Activated CD4-positive, alpha-beta T cell treated with anti-CD3 and anti-CD28 coated beads, Interleukin-2, amount 10 ng/mL, durations not matched to agents 7 days and 5 days (primary cell): ENCODE results near the gene UTS2. TPM values are rescaled to one million over a fixed set of nuclear protein-coding genes. Genes with fewer than 3 reads are reported as not detected.

ENCODE experiments used
- CTCF ChIA-PET: fragments of 350-600 bp; sonication (Branson Sonifier 250); formaldehyde crosslinking; loops from one replicate; lab custom pipeline; 2021; ENCODE audit warnings: antibody characterized with exemption; lab: Charles Lee
- POLR2A ChIA-PET: fragments of 350-600 bp; sonication (Branson Sonifier 250); formaldehyde crosslinking; loops from one replicate; lab custom pipeline; 2021; ENCODE audit warnings: antibody characterized with exemption; lab: Charles Lee
- DNase-seq: peaks from one replicate; pipeline ENCODE4 v3.0.0-alpha.2; 2020
- H3K27ac Mint-ChIP-seq: one replicate; pipeline ENCODE4 v1.8.0; 2021; ENCODE audit warnings: mild to moderate bottlenecking, moderate library complexity, mixed read lengths
- H3K27me3 Mint-ChIP-seq: one replicate; pipeline ENCODE4 v1.8.0; 2021; ENCODE audit warnings: mixed read lengths
- H3K36me3 Mint-ChIP-seq: one replicate; pipeline ENCODE4 v1.8.0; 2021; ENCODE audit warnings: low read depth, mixed read lengths
- H3K4me1 Mint-ChIP-seq: one replicate; pipeline ENCODE4 v1.8.0; 2021; ENCODE audit warnings: mixed read lengths
- H3K4me3 Mint-ChIP-seq: one replicate; pipeline ENCODE4 v1.8.0; 2021; ENCODE audit warnings: mild to moderate bottlenecking, moderate library complexity, mixed read lengths
- H3K9me3 Mint-ChIP-seq: one replicate; pipeline ENCODE4 v1.8.0; 2021; ENCODE audit warnings: mixed read lengths
- total RNA-seq, 2 experiments: library from RNA; stranded (reverse); gene quantifications; one replicate each; pipeline ENCODE4 v1.2.3, GENCODE V29; 2021

UTS2 gene
- total RNA-seq, 2 experiments from 2014 or later = 0.17 TPM; not detected in 1

GRCh38 chr1:7879228-7879627, 26.4 kb upstream of the UTS2 start:
- Mint-ChIP-seq H3K36me3 (no peaks in the 10 kb centered on the region), H3K4me1 (peaks cover 3% of the 10 kb centered on the region), H3K27me3 (peaks cover 5% of the 10 kb centered on the region), H3K4me3 (no peak overlapping the region), H3K9me3 (peaks cover 17% of the 10 kb centered on the region), H3K27ac (no peak overlapping the region)
- DNase-seq = no peak
- POLR2A ChIA-PET = no interaction called here
- CTCF ChIA-PET = no interaction called here

GRCh38 chr1:7878027-7878426, 25.2 kb upstream of the UTS2 start:
- ChIA-PET POLR2A (interaction anchor here (0.6 kb wide), 1 partner anchor 923 kb away, joined by 3 read pairs; no protein-coding TSS in a partner anchor), CTCF (no interaction called here)
- Mint-ChIP-seq H3K27ac (no peak overlapping the region), H3K36me3 (no peaks in the 10 kb centered on the region), H3K27me3 (peaks cover 5% of the 10 kb centered on the region), H3K4me3 (no peak overlapping the region), H3K9me3 (peaks cover 17% of the 10 kb centered on the region), H3K4me1 (peaks cover 3% of the 10 kb centered on the region)
- DNase-seq = no peak

DNA sequence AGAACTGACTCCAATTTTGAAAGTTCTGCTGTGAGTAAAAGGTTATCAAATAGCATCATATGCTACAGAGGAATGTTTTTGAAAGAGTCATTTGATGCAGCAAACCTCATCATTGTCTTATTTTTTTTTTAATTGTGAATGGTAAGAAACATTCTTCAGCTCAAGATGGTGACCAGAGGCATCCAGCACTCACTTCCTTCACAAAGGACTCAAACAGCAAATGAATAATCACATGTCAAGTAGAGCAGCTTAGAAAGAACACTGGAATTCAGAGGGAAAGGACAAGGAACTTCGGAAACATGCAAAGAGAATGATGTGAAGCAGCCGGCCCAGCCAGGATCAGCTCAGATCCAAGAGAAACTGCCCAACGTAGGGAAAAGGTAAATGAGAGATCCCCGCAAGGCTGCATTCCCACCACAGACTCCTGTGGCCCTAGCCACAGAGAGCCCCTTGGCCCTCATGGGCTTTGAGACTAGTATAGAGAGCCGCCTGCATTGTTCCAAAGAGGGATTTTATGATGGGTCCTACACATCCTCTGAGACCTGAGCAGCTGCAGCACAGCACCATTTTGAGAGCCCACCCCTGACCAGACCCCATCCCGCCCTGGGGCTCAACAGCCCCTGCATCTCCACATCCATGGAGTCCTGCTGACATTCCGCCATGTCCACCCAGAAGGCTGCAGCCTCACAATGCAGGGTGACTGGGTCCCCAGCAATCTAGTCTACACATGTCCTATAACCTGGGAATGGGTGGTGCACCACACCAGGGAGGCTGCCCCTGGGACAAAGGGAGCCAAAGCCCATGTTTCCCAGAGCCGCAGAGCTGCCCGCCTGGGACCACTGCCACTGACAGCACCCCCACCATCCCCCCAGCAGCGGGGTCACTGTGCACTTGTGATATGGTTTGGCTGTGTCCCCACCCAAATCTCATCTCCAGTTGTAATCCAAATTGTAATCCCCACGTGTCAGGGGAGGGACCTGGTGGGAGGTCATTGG, 21.2 kb upstream of the UTS2 start:
- Mint-ChIP-seq H3K27me3 (peaks cover 5% of the 10 kb centered on the region), H3K36me3 (no peaks in the 10 kb centered on the region), H3K9me3 (peaks cover 17% of the 10 kb centered on the region), H3K4me3 (no peak overlapping the region), H3K4me1 (peaks cover 3% of the 10 kb centered on the region), H3K27ac (no peak overlapping the region)
- DNase-seq = no peak
- ChIA-PET CTCF (no interaction called here), POLR2A (no interaction called here)

GRCh38 chr1:7871136-7871535, 18.3 kb upstream of the UTS2 start:
- no peaks in the 10 kb centered on the region for H3K27me3 Mint-ChIP-seq
- H3K4me3 Mint-ChIP-seq = no peak overlapping the region
- no peak for DNase-seq
- CTCF ChIA-PET = no interaction called here
- no peaks in the 10 kb centered on the region for H3K9me3 Mint-ChIP-seq
- no peaks in the 10 kb centered on the region for H3K4me1 Mint-ChIP-seq
- H3K36me3 Mint-ChIP-seq = no peaks in the 10 kb centered on the region
- H3K27ac Mint-ChIP-seq = no peak overlapping the region
- POLR2A ChIA-PET = no interaction called here

DNA sequence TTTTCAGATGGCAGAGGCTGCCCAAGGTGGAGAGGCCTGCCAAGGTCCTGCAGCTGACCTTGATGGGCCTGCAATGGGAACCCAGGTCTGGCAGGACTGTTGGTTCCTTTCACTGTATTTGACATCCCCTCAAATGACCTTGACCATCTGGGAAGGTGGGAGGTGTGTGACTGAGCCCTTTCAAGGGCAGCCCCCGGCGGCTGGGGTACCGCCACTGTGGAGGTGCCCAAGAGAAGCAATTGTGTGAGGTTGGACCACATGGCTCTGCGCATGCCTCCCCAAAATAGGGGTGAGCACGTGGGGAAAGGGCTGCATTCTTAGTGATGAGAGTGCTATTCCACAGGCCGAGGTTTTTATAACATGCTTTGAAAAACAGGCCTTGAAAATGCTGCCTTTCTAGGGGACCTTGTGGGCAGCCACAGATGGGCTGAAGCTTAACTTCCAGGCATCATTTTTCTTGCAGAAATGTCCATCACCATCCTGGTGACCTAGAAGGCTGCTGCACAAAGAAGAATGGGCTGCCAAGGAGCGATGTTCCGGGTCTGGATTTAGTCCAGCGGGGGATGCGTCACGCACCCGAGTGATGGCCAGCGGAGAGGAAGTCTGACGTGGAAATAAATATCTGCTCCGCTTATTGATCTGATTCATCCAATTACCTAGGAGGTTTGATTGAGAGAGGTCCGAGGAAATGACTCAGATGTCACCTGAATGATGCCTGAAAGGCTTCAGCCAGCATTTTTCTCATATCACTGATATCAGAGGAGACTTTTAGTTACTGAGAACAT, 16.5 kb upstream of the UTS2 start:
- Mint-ChIP-seq H3K9me3 (no peaks in the 10 kb centered on the region), H3K27ac (no peak overlapping the region), H3K27me3 (no peaks in the 10 kb centered on the region), H3K4me3 (no peak overlapping the region), H3K36me3 (no peaks in the 10 kb centered on the region), H3K4me1 (no peaks in the 10 kb centered on the region)
- DNase-seq = no peak
- ChIA-PET CTCF (no interaction called here), POLR2A (no interaction called here)

GRCh38 chr1:7868070-7868780, 15.4 kb upstream of the UTS2 start:
- H3K27me3 Mint-ChIP-seq = no peaks in the 10 kb centered on the region
- CTCF ChIA-PET = interaction anchor here (0.6 kb wide), 1 partner anchor 29 kb away, joined by 3 read pairs; no protein-coding TSS in a partner anchor
- no peaks in the 10 kb centered on the region for H3K9me3 Mint-ChIP-seq
- H3K36me3 Mint-ChIP-seq = no peaks in the 10 kb centered on the region
- no peak overlapping the region for H3K27ac Mint-ChIP-seq
- POLR2A ChIA-PET = no interaction called here
- no peak for DNase-seq
- no peaks in the 10 kb centered on the region for H3K4me1 Mint-ChIP-seq
- no peak overlapping the region for H3K4me3 Mint-ChIP-seq

- Mint-ChIP-seq H3K4me3 (no peak overlapping the region), H3K9me3 (no peaks in the 10 kb centered on the region), H3K36me3 (no peaks in the 10 kb centered on the region), H3K27me3 (no peaks in the 10 kb centered on the region), H3K4me1 (no peaks in the 10 kb centered on the region), H3K27ac (no peak overlapping the region)
- CTCF ChIA-PET = no interaction called here
- no peak for DNase-seq
- POLR2A ChIA-PET = no interaction called here
Measured at GRCh38 chr1:7865978-7866377, 13.1 kb upstream of the UTS2 start.

GRCh38 chr1:7863756-7864328, 11.0 kb upstream of the UTS2 start:
- Mint-ChIP-seq H3K4me3 (no peak overlapping the region), H3K27ac (no peak overlapping the region), H3K4me1 (no peaks in the 10 kb centered on the region), H3K27me3 (no peaks in the 10 kb centered on the region), H3K9me3 (no peaks in the 10 kb centered on the region), H3K36me3 (no peaks in the 10 kb centered on the region)
- CTCF ChIA-PET = no interaction called here
- POLR2A ChIA-PET = no interaction called here
- no peak for DNase-seq

DNA sequence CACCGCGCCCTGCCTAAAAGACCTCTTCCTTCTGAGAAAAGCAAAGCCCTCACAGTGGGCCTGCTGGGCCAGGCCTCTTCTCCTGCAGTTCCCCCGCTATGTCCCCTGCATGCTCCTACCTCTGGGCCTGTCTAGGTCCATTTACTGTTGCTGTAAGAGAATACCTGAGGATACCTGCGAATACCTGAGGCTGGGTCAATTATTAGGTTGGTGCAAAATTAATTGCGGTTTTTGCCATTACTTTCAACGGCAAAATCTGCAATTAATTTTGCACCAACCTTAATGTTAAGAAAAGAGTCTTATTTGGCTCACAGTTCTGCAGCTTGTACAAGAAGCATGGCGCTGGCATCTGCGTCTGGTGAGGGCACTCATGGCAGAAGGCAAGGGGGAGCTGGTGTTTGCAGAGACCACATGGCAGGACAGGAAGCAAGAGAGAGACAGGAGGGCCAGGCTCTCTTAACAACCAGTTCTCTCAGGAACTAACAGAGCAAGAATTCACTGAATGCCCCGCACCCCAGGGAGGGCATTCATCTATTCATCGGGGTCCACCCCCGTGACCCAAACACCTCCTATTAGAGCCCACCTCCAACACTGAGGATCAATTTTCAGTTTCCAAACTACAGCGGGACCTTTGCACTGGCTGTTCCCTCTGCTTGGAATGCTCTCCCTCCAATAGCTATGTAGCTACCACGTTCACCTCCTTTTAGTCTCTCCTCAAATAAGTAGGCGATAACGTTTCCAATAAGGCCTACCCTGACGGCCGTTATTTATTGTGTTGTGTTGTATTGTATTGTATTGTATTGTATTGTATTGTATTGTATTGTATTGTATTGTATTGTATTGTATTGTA, 9.6 kb upstream of the UTS2 start:
- POLR2A ChIA-PET = no interaction called here
- no peaks in the 10 kb centered on the region for H3K36me3 Mint-ChIP-seq
- H3K27me3 Mint-ChIP-seq = no peaks in the 10 kb centered on the region
- H3K27ac Mint-ChIP-seq = no peak overlapping the region
- CTCF ChIA-PET = no interaction called here
- H3K4me1 Mint-ChIP-seq = no peaks in the 10 kb centered on the region
- H3K4me3 Mint-ChIP-seq = no peak overlapping the region
- no peak for DNase-seq
- H3K9me3 Mint-ChIP-seq = no peaks in the 10 kb centered on the region

DNA sequence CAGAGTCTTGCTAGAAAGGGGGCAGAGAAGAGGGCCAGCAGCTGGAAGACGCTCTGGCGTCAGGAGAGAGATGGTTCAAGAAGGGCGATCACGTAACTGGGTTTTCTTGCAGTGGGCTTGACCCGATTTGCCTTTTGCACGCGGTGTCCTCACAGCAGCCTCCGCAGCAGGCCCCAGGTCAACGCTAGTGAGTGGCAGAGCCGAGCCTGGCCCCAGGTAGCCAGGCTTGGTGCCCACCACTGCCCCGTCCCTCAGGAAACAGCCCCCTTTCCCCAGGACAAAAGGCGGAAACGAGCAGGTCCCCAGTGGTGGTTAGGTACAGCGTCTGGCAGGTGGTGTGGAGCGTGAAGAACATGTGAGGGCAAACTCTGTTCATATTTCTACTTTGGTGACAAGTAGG, 8.6 kb upstream of the UTS2 start:
- Mint-ChIP-seq H3K4me3 (no peak overlapping the region), H3K27ac (no peak overlapping the region), H3K36me3 (no peaks in the 10 kb centered on the region), H3K27me3 (peaks cover 2% of the 10 kb centered on the region), H3K4me1 (no peaks in the 10 kb centered on the region), H3K9me3 (no peaks in the 10 kb centered on the region)
- CTCF ChIA-PET = no interaction called here
- DNase-seq = no peak
- POLR2A ChIA-PET = no interaction called here

- peaks cover 4% of the 10 kb centered on the region for H3K4me1 Mint-ChIP-seq
- CTCF ChIA-PET = interaction anchor here (0.7 kb wide), 1 partner anchor 812 kb away, joined by 3 read pairs; no protein-coding TSS in a partner anchor
- H3K4me3 Mint-ChIP-seq = no peak overlapping the region
- peaks cover 2% of the 10 kb centered on the region for H3K27me3 Mint-ChIP-seq
- POLR2A ChIA-PET = no interaction called here
- no peaks in the 10 kb centered on the region for H3K9me3 Mint-ChIP-seq
- H3K36me3 Mint-ChIP-seq = no peaks in the 10 kb centered on the region
- DNase-seq = no peak
- H3K27ac Mint-ChIP-seq = no peak overlapping the region
Measured at GRCh38 chr1:7860130-7860529, 7.3 kb upstream of the UTS2 start.

DNA sequence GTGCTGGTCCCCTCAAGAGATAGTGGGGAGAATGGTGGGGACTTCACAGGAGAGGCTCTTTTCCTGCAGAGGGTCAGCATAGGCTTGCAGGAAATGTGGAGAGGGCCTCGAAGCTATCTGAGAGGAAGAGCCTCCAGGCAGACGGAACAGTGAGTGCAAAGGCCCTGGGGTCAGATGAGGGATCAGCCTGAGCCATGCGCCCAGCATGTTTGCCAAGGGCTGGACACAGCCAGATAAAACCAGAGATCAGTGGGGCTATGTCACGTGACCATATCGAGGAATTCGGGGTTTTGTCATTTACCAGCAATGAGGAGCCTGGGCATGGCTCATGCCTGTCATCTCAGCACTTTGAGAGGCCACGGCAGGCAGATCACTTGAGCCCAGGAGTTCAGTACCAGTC, 6.5 kb upstream of the UTS2 start:
- no peak overlapping the region for H3K27ac Mint-ChIP-seq
- H3K4me3 Mint-ChIP-seq = no peak overlapping the region
- no peak for DNase-seq
- no peaks in the 10 kb centered on the region for H3K9me3 Mint-ChIP-seq
- ChIA-PET POLR2A (no interaction called here), CTCF (no interaction called here)
- H3K36me3 Mint-ChIP-seq = no peaks in the 10 kb centered on the region
- peaks cover 2% of the 10 kb centered on the region for H3K27me3 Mint-ChIP-seq
- H3K4me1 Mint-ChIP-seq = peaks cover 4% of the 10 kb centered on the region
